Upper lobe of left lung (tissue), 4 donors: ENCODE data around the gene GFAP.

Source experiments
- CTCF ChIP-seq, 6 experiments: fragments of 450-650 bp in 4 of 6; fragments of 200-600 bp in 2 of 6; sonication (generic) in 2 of 6; IDR thresholded peaks; one replicate each; pipeline ENCODE4 v1.5.1; 2016 to 2019; ENCODE audit warnings: antibody characterized with exemption in 6 of 6
- EP300 ChIP-seq, 4 donors: sonication (generic); formaldehyde crosslinking; IDR thresholded peaks; one replicate each; pipeline ENCODE4 v1.5.1; 2017; ENCODE audit warnings: antibody characterized with exemption in 4 of 4, control low read depth in 2 of 4
- POLR2A ChIP-seq, 4 donors: fragments of 450-650 bp; IDR thresholded peaks; one replicate each; pipeline ENCODE4 v1.5.1; 2016 to 2017; ENCODE audit warnings: antibody characterized with exemption in 4 of 4, mild to moderate bottlenecking in 2 of 4
- POLR2AphosphoS5 ChIP-seq, 2 donors: sonication (generic); formaldehyde crosslinking; IDR thresholded peaks; one replicate each; pipeline ENCODE4 v1.5.1; 2017; ENCODE audit warnings: antibody characterized with exemption in 2 of 2

DNA sequence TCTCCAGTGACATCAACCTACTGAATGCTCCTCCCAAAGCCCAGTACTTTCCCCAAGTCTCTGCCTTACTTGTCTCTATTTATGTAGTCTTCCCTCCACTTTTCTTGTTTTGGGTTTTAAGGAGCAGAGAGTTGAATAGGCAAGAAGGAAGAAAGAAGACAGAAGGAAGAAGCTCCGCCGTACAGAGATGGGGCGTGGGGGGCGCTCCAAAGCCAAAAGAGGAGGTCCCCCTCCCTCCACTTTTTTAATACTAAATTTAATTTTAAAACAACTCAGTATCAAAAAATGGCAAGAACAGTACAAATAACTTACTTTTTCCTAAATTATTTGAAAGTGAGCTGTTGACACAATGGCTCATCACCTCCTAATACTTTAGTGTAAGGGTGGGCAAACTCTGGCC lies 20.7 kb downstream of the GFAP start:
- TF ChIP-seq CTCF (IDR thresholded peaks at IDR 0.05), result no peak
- no peak for TF ChIP-seq POLR2A (IDR thresholded peaks at IDR 0.05)
- no peak for TF ChIP-seq EP300 (IDR thresholded peaks at IDR 0.05)
- TF ChIP-seq POLR2AphosphoS5 (IDR thresholded peaks at IDR 0.05), result no peak
